ENCODE results near the gene GPR89A. TPM values are rescaled to one million over a fixed set of nuclear protein-coding genes. Genes with fewer than 3 reads are reported as not detected.
"Not testable (repeated sequence)": the region's sequence is repeated elsewhere in the genome, so short reads cannot be mapped to it uniquely, and the experiment has no call there.

GPR89A gene
- polyA plus RNA-seq (ENCODE audit: insufficient read length in 4 of 4) = 10 to 100 TPM; 31.9 to 45.8 (median 43.1) TPM

DNA sequence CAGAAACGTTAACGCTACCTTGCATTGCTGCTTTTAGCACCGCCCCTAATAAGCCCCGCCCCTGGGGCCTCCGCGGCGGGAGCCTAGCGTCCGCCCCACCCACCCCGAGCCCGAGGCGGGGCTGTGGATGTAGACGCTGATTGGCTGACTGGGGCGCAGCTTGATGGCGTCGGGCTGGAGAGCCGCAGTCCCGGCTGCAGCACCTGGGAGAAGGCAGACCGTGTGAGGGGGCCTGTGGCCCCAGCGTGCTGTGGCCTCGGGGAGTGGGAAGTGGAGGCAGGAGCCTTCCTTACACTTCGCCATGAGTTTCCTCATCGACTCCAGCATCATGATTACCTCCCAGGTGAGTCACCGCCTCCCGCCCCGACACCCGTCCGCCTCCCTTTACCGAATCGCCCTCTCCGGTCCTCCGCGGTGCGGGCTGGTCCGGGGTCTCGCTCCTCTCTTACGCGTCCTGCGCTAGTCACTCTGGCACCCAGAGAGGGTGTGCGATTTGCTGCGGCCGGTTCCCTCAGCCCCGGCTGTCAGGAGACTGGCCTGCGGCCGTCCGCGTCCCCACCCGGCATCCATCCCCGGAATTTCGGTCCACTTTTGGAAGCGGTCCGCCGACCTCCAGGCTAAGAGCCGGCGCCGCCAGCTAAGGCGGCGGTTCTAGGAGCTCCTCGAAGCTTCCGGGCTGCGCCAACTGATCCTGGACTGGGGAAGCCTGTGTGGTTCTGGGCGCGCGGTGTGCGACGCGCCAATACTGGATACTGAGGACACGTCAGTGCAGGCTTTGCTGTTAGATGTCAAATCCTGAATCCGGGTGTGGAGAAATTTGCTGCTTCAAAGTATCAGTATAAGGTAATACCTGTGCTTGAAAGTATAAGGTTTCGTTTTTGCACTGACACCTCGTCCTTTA, at the start of gene GPR89A:
GPR89A (plus strand) TSS at position 156 of the 901 bp plus-strand sequence; CDS start at position 302, 146 bp downstream.
- DNase-seq (ENCODE audit: low read depth in 4 of 4, low spot score in 2 of 4) = peak; percentile 64 to 87 (median 79)

DNA sequence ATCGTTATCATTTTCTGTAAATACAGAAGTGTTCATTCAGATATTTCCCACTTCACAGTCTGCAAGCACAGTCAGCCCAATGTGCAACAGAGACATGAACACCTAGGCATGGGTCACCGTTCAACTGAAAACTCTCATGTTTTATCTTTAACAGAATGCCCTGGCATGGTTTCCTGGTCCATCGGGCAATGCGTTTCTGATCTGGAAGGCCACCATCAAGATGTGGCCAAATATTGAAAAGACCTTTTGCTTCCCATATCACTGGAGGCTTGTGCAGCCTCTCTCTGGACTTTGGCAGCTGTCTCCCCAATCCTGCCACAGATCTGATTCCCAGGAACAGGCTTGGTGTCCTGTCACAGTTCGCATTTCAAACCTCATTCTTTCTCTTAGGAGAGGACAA, 21.0 kb upstream of the GPR89A start:
- not testable (repeated sequence) for DNase-seq (ENCODE audit: low read depth in 4 of 4, low spot score in 2 of 4)

- DNase-seq (ENCODE audit: low read depth in 4 of 4, low spot score in 2 of 4) = not testable (repeated sequence)
These were observed 17.0 kb upstream of the GPR89A start for GRCh38 chr1:145590806-145591205.

- DNase-seq (ENCODE audit: low read depth in 4 of 4, low spot score in 2 of 4) = not testable (repeated sequence)
These were observed 15.4 kb upstream of the GPR89A start for GRCh38 chr1:145592347-145592746.

- DNase-seq (ENCODE audit: low read depth in 4 of 4, low spot score in 2 of 4) = not testable (repeated sequence)
These were observed 12.4 kb upstream of the GPR89A start for GRCh38 chr1:145595421-145595820.

DNA sequence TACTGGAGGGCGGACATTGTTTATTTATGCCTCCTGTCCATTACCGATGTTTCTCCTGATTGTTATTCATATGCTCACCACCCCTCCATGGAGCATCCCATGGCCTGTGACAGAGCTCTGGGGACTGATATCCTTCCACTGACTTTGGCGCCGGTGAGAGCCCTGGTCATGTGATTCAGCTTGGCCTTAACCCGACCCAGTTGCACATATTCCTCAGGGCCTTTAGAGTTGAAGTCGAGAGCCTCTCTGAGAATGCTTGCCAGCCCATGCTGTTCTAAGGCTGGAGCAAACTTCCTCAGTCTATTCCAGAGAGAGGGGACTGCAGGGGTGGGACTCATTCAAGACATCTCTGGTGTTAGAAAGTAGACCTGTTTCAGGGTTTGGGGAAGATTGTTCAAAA, 11.6 kb upstream of the GPR89A start:
- DNase-seq (ENCODE audit: low read depth in 4 of 4, low spot score in 2 of 4) = not testable (repeated sequence)

DNA sequence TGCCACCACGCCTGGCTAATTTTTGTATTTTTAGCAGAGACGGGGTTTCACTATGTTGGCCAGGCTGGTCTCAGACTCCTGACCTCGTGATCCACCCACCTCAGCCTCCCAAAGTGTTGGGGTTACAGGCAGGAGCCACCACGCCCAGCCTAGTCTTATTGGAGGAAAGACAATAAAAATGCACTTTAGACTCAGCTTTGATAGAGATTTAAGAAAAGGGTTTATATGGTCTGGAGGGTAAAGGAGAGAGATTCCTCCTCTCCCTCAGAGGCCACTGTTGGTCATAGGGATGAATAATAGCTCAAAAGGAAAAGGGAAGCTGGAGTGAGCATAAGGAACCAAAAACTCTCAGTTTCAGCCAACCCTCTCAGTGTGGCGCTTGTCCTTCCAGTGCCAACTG, 8.4 kb upstream of the GPR89A start:
- DNase-seq (ENCODE audit: low read depth in 4 of 4, low spot score in 2 of 4) = not testable (repeated sequence)

GRCh38 chr1:145601593-145601992, 6.2 kb upstream of the GPR89A start:
- DNase-seq (ENCODE audit: low read depth in 4 of 4, low spot score in 2 of 4) = no peak

GRCh38 chr1:145606840-145607239, 948 bp upstream of the GPR89A start:
- not testable (repeated sequence) for DNase-seq (ENCODE audit: low read depth in 4 of 4, low spot score in 2 of 4)

GRCh38 chr1:145607289-145607688, 499 bp upstream of the GPR89A start:
- not testable (repeated sequence) for DNase-seq (ENCODE audit: low read depth in 4 of 4, low spot score in 2 of 4)

DNA sequence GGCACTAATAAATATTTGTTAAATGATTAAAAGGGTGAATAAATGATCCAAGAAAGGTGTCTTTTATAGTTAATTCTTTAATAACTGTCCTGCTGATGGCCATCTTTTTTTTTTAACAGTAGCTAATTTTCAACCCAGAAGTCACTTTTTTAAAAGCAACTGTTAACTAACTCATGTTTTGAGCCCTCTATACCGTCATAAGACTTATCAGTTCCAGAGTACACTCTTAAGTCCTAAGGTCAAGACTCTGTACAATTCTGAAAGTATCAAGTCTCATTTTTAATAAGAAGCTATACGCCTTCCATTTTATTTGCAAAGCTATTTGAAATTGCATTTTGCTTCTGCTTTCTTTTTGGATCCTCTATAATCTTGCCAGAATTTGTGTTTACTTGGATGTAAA, 3.0 kb downstream of the GPR89A start:
- DNase-seq (ENCODE audit: low read depth in 4 of 4, low spot score in 2 of 4) = not testable (repeated sequence)

GRCh38 chr1:145620073-145620472, 12.3 kb downstream of the GPR89A start:
- DNase-seq (ENCODE audit: low read depth in 4 of 4, low spot score in 2 of 4) = not testable (repeated sequence)

GRCh38 chr1:145622177-145622576, 14.4 kb downstream of the GPR89A start:
- not testable (repeated sequence) for DNase-seq (ENCODE audit: low read depth in 4 of 4, low spot score in 2 of 4)

- DNase-seq (ENCODE audit: low read depth in 4 of 4, low spot score in 2 of 4) = not testable (repeated sequence)
These were observed 28.4 kb downstream of the GPR89A start for GRCh38 chr1:145636237-145636636.

GRCh38 chr1:145641886-145642285, 34.1 kb downstream of the GPR89A start:
- DNase-seq (ENCODE audit: low read depth in 4 of 4, low spot score in 2 of 4) = not testable (repeated sequence)

DNA sequence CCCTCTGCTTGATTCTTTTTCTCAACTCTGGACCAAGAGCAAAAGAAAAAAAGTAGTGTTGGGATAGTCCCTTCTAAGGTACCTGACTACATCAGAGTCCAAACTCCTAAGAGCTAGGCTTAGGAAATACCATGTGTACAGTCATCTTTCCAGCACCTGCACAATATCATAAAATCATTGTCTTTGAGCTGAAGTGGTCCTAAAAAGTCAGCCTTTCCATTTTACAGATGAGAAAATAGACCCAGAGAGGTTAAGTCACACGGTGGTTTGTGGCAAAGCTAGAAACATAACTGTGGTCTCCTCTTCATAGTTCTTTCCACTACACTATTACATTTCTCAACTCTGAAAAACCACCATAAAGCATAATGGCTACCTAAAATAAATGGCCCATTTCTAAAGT, 36.2 kb downstream of the GPR89A start:
- not testable (repeated sequence) for DNase-seq (ENCODE audit: low read depth in 4 of 4, low spot score in 2 of 4)

DNA sequence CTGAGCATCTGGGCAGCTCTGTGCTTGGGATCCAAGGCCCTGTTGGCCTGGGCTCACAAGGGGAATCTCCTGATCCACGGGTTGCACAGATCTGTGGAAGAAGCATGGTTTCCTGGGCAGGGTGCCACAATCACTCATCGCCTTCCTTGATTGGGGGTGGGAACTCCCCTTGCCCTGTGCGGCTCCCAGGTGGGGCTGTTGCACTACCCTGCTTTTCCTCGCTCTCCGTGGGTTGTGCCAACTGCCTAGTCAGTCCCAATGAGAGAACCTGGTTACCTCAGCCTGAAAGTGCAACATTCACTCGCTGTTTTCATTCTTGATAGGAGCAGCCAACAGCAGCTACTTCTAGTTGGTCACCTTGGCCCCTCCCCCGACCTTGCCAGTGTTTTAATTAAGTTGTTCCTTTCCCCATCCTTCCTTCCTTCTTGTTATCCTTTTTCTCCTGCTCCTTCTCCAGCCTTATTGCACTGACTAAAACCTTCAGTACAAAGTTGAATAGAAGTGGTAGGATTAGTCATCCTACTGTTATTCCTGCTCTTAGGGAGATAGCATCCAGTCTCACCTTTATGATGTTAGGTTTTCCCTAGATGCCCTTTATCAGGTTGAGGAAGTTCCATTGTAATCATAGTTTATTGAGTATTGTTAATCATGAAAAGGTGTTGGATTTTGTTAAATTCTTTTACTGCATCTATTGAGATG, 48.6 kb downstream of the GPR89A start:
- DNase-seq (ENCODE audit: low read depth in 4 of 4, low spot score in 2 of 4) = not testable (repeated sequence)

- not testable (repeated sequence) for DNase-seq (ENCODE audit: low read depth in 4 of 4, low spot score in 2 of 4)
These were observed 54.7 kb downstream of the GPR89A start for GRCh38 chr1:145662502-145662901.

DNA sequence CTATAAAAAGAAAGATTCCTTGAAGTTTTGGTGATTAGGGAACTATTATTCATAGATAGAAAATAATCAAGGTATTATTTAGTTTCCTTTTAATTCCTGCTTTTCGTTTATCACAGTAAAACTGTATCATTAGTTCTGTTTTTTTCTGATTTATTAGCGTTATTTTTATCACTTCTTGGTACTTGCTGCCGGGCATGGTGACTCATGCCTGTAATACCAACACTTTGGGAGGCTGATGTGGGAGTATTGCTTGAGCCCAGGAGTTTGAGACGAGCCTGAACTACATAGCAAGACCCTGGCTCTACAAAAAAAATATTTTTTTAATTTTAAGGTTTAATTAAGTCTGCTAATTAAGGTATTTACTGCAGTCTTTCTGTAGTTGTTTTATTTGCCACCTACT, 57.2 kb downstream of the GPR89A start:
- DNase-seq (ENCODE audit: low read depth in 4 of 4, low spot score in 2 of 4) = not testable (repeated sequence)

- DNase-seq (ENCODE audit: low read depth in 4 of 4, low spot score in 2 of 4) = not testable (repeated sequence)
These were observed 63.4 kb downstream of the GPR89A start for GRCh38 chr1:145670995-145671745.

DNA sequence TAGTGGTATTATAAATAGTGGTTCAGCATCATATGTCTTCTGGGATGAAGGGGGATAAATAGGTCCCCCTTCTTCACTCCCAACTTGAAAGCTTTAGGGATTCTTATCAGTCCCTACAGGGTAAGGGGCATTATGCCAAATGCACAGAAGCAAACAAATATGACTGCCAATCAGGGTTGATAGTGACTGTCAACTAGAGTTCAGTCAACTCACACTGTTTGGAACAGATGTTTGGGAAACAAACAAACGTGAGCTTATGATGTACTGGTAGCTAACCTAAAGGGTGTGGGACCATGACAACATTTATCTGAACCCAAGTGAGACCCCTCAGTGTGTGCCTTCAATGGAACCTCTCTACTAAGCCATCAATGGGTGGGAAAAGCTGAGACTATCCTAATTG, 65.4 kb downstream of the GPR89A start:
- not testable (repeated sequence) for DNase-seq (ENCODE audit: low read depth in 4 of 4, low spot score in 2 of 4)

Data from left renal cortex interstitium (tissue), 4 donors.